ENCODE measurements around the gene PIGU. TPM values are rescaled to one million over a fixed set of nuclear protein-coding genes. Genes with fewer than 3 reads are reported as not detected.

The PIGU gene
- total and polyA plus RNA-seq, 4 donors = 6.5 to 17.3 (median 10.6) TPM

GRCh38 chr20:34604980-34605788, 71.7 kb downstream of the PIGU start:
- Histone ChIP-seq H3K27me3 (ENCODE audit: control insufficient read depth in 1 of 2, insufficient read depth in 2 of 2, low read length in 1 of 2) (no peaks in the 10 kb centered on the region), H3K9me3 (ENCODE audit: control insufficient read depth, low read length) (no peaks in the 10 kb centered on the region), H3K4me3 (ENCODE audit: low read length in 2 of 2) (no peak overlapping the region), H3K4me1 (ENCODE audit: control insufficient read depth in 1 of 2, insufficient read depth in 2 of 2, low read length in 2 of 2) (no peaks in the 10 kb centered on the region), H3K27ac (ENCODE audit: low read depth in 1 of 2, low read length in 2 of 2) (no peak overlapping the region), H3K36me3 (ENCODE audit: control insufficient read depth in 1 of 2, insufficient read depth in 2 of 2, low read length in 1 of 2) (no peaks in the 10 kb centered on the region)
- intact Hi-C loops (cut with DNase I) = no loop called here
- DNase-seq (no peak), ATAC-seq (ENCODE audit: low FRiP score) (no peak)
- 58 to 59% methylated on average over 8 of the region's 8 CpGs for WGBS, 2 donors

- peak; percentile 48 for ATAC-seq (ENCODE audit: low FRiP score)
- Histone ChIP-seq H3K4me1 (ENCODE audit: control insufficient read depth in 1 of 2, insufficient read depth in 2 of 2, low read length in 2 of 2) (no peaks in the 10 kb centered on the region), H3K27me3 (ENCODE audit: control insufficient read depth in 1 of 2, insufficient read depth in 2 of 2, low read length in 1 of 2) (no peaks in the 10 kb centered on the region), H3K4me3 (ENCODE audit: low read length in 2 of 2) (no peak overlapping the region), H3K27ac (ENCODE audit: low read depth in 1 of 2, low read length in 2 of 2) (peak overlapping the region in 1 of 2 donors; percentile 2), H3K36me3 (ENCODE audit: control insufficient read depth in 1 of 2, insufficient read depth in 2 of 2, low read length in 1 of 2) (no peaks in the 10 kb centered on the region), H3K9me3 (ENCODE audit: control insufficient read depth, low read length) (no peaks in the 10 kb centered on the region)
- 19 to 21% methylated on average over 9 of the region's 9 CpGs for WGBS, 2 donors
- intact Hi-C loops (cut with DNase I) = no loop called here
- DNase-seq = no peak
Observed at GRCh38 chr20:34600892-34601653, 75.8 kb downstream of the PIGU start.

- H3K27me3 ChIP-seq (ENCODE audit: control insufficient read depth in 1 of 2, insufficient read depth in 2 of 2, low read length in 1 of 2) = no peaks in the 10 kb centered on the region
- H3K4me3 ChIP-seq (ENCODE audit: low read length in 2 of 2) = no peak overlapping the region
- no peak for ATAC-seq (ENCODE audit: low FRiP score)
- H3K4me1 ChIP-seq (ENCODE audit: control insufficient read depth in 1 of 2, insufficient read depth in 2 of 2, low read length in 2 of 2) = no peaks in the 10 kb centered on the region
- no peaks in the 10 kb centered on the region for H3K36me3 ChIP-seq (ENCODE audit: control insufficient read depth in 1 of 2, insufficient read depth in 2 of 2, low read length in 1 of 2)
- intact Hi-C loops (cut with DNase I) = no loop called here
- 80 to 87% methylated on average over 9 of the region's 9 CpGs for whole genome bisulfite sequencing, 2 donors
- DNase-seq = no peak
- no peaks in the 10 kb centered on the region for H3K9me3 ChIP-seq (ENCODE audit: control insufficient read depth, low read length)
- no peak overlapping the region for H3K27ac ChIP-seq (ENCODE audit: low read depth in 1 of 2, low read length in 2 of 2)
Observed at GRCh38 chr20:34595377-34596184, 81.3 kb downstream of the PIGU start.

- intact Hi-C loops (cut with DNase I) = no loop called here
- ATAC-seq (ENCODE audit: low FRiP score) (no peak), DNase-seq (no peak)
- no peak overlapping the region for H3K4me3 ChIP-seq (ENCODE audit: low read length in 2 of 2)
- 88 to 91% methylated on average over 9 of the region's 9 CpGs for WGBS, 2 donors
- no peaks in the 10 kb centered on the region for H3K27me3 ChIP-seq (ENCODE audit: control insufficient read depth in 1 of 2, insufficient read depth in 2 of 2, low read length in 1 of 2)
- H3K36me3 ChIP-seq (ENCODE audit: control insufficient read depth in 1 of 2, insufficient read depth in 2 of 2, low read length in 1 of 2) = peaks cover 0 to 4% of the 10 kb centered on the region in 2 donors
- no peak overlapping the region for H3K27ac ChIP-seq (ENCODE audit: low read depth in 1 of 2, low read length in 2 of 2)
- no peaks in the 10 kb centered on the region for H3K9me3 ChIP-seq (ENCODE audit: control insufficient read depth, low read length)
- peaks cover 0 to under 1% of the 10 kb centered on the region in 2 donors for H3K4me1 ChIP-seq (ENCODE audit: control insufficient read depth in 1 of 2, insufficient read depth in 2 of 2, low read length in 2 of 2)
Observed at GRCh38 chr20:34586488-34587163, 90.3 kb downstream of the PIGU start.

- peaks cover 0 to 4% of the 10 kb centered on the region in 2 donors for H3K36me3 ChIP-seq (ENCODE audit: control insufficient read depth in 1 of 2, insufficient read depth in 2 of 2, low read length in 1 of 2)
- no peak overlapping the region for H3K27ac ChIP-seq (ENCODE audit: low read depth in 1 of 2, low read length in 2 of 2)
- no peak for DNase-seq
- no peaks in the 10 kb centered on the region for H3K27me3 ChIP-seq (ENCODE audit: control insufficient read depth in 1 of 2, insufficient read depth in 2 of 2, low read length in 1 of 2)
- ATAC-seq (ENCODE audit: low FRiP score) = no peak
- H3K4me1 ChIP-seq (ENCODE audit: control insufficient read depth in 1 of 2, insufficient read depth in 2 of 2, low read length in 2 of 2) = peaks cover 0 to 3% of the 10 kb centered on the region in 2 donors
- 93 to 96% methylated on average over 5 of the region's 5 CpGs for WGBS, 2 donors
- intact Hi-C loops (cut with DNase I) = no loop called here
- no peak overlapping the region for H3K4me3 ChIP-seq (ENCODE audit: low read length in 2 of 2)
- H3K9me3 ChIP-seq (ENCODE audit: control insufficient read depth, low read length) = no peaks in the 10 kb centered on the region
Observed at GRCh38 chr20:34585019-34585418, 91.9 kb downstream of the PIGU start.

GRCh38 chr20:34583544-34583943, 93.3 kb downstream of the PIGU start:
- H3K36me3 ChIP-seq (ENCODE audit: control insufficient read depth in 1 of 2, insufficient read depth in 2 of 2, low read length in 1 of 2) = peaks cover 0 to 4% of the 10 kb centered on the region in 2 donors
- no peak overlapping the region for H3K4me3 ChIP-seq (ENCODE audit: low read length in 2 of 2)
- H3K27ac ChIP-seq (ENCODE audit: low read depth in 1 of 2, low read length in 2 of 2) = no peak overlapping the region
- intact Hi-C loops (cut with DNase I) = no loop called here
- no peaks in the 10 kb centered on the region for H3K9me3 ChIP-seq (ENCODE audit: control insufficient read depth, low read length)
- DNase-seq (no peak), ATAC-seq (ENCODE audit: low FRiP score) (no peak)
- peaks cover 0 to 3% of the 10 kb centered on the region in 2 donors for H3K4me1 ChIP-seq (ENCODE audit: control insufficient read depth in 1 of 2, insufficient read depth in 2 of 2, low read length in 2 of 2)
- WGBS, 2 donors = 78 to 79% methylated on average over 6 of the region's 6 CpGs
- no peaks in the 10 kb centered on the region for H3K27me3 ChIP-seq (ENCODE audit: control insufficient read depth in 1 of 2, insufficient read depth in 2 of 2, low read length in 1 of 2)

- intact Hi-C loops (cut with DNase I) = no loop called here
- ATAC-seq (ENCODE audit: low FRiP score) (no peak), DNase-seq (no peak)
- Histone ChIP-seq H3K4me1 (ENCODE audit: control insufficient read depth in 1 of 2, insufficient read depth in 2 of 2, low read length in 2 of 2) (peaks cover 0 to 3% of the 10 kb centered on the region in 2 donors), H3K27ac (ENCODE audit: low read depth in 1 of 2, low read length in 2 of 2) (no peak overlapping the region), H3K9me3 (ENCODE audit: control insufficient read depth, low read length) (no peaks in the 10 kb centered on the region), H3K4me3 (ENCODE audit: low read length in 2 of 2) (no peak overlapping the region), H3K36me3 (ENCODE audit: control insufficient read depth in 1 of 2, insufficient read depth in 2 of 2, low read length in 1 of 2) (peaks cover 0 to 4% of the 10 kb centered on the region in 2 donors), H3K27me3 (ENCODE audit: control insufficient read depth in 1 of 2, insufficient read depth in 2 of 2, low read length in 1 of 2) (no peaks in the 10 kb centered on the region)
- 84% methylated on average over 4 of the region's 4 CpGs for WGBS, 2 donors
Observed at GRCh38 chr20:34582911-34583310, 94.0 kb downstream of the PIGU start.

GRCh38 chr20:34582221-34582620, 94.7 kb downstream of the PIGU start:
- peaks cover 0 to 3% of the 10 kb centered on the region in 2 donors for H3K4me1 ChIP-seq (ENCODE audit: control insufficient read depth in 1 of 2, insufficient read depth in 2 of 2, low read length in 2 of 2)
- DNase-seq (no peak), ATAC-seq (ENCODE audit: low FRiP score) (no peak)
- peak overlapping the region in 1 of 2 donors; percentile 76 for H3K27ac ChIP-seq (ENCODE audit: low read depth in 1 of 2, low read length in 2 of 2)
- H3K4me3 ChIP-seq (ENCODE audit: low read length in 2 of 2) = no peak overlapping the region
- intact Hi-C loops (cut with DNase I) = no loop called here
- 59 to 64% methylated on average over 4 of the region's 4 CpGs for WGBS, 2 donors
- peaks cover 0 to 4% of the 10 kb centered on the region in 2 donors for H3K36me3 ChIP-seq (ENCODE audit: control insufficient read depth in 1 of 2, insufficient read depth in 2 of 2, low read length in 1 of 2)
- H3K27me3 ChIP-seq (ENCODE audit: control insufficient read depth in 1 of 2, insufficient read depth in 2 of 2, low read length in 1 of 2) = no peaks in the 10 kb centered on the region
- H3K9me3 ChIP-seq (ENCODE audit: control insufficient read depth, low read length) = no peaks in the 10 kb centered on the region

All from aorta (tissue), 5 donors.